ENCODE measurements around the gene GBGT1. TPM values are rescaled to one million over a fixed set of nuclear protein-coding genes. Genes with fewer than 3 reads are reported as not detected.

The GBGT1 gene
- total and polyA plus RNA-seq, 9 donors: 3.9 to 43.3 (median 20.8) TPM

DNA sequence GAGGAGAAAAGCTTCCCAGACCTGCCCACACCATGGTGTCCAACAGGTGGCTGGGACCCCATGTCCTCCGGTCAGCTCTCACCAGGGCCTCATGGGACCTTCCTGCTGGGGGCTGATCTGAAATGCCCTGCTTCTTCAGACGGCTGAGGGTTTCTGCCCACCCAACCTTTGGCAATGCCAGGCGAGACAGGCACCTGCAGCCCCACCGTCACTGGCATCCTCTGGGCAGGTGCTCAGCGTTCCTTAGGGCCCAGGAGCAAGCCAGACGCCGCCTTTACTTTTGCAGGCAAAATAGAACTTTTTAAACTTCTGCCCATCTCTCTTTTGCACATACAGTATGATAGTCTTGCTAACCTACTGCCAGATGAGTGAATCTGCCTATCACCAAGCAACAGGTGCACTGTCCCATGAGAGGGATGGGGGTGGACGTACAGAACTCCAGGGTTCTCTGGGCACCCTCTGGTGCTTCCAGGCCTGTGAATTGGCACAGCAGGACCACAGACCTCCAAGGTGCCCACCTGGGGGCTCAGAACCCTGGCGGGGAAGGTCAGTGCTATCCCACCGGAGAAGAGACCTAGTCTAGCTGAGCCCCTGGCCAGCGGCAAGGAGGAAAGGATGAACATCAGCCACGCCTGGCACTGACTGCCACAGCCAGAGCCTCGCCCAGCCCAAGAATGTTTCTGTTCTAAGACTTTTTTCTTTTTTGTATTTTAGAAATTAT, 37.9 kb upstream of the GBGT1 start:
- H3K36me3 ChIP-seq: no peaks in the 10 kb centered on the region
- no peak overlapping the region for H3K4me3 ChIP-seq
- intact Hi-C loops (cut with DNase I): no loop called here
- H3K27ac ChIP-seq: no peak overlapping the region
- no peaks in the 10 kb centered on the region for H3K9me3 ChIP-seq
- no peaks in the 10 kb centered on the region for H3K27me3 ChIP-seq
- no peaks in the 10 kb centered on the region for H3K4me1 ChIP-seq (ENCODE audit: insufficient read depth)
- 77 to 83% (median 81%) methylated on average over 13 of the region's 13 CpGs for WGBS, 3 donors
- DNase-seq: no peak
- TF ChIP-seq POLR2A (IDR thresholded peaks at IDR 0.05): no peak
- TF ChIP-seq EP300 (IDR thresholded peaks at IDR 0.05): no peak
- TF ChIP-seq, protein P1, sequence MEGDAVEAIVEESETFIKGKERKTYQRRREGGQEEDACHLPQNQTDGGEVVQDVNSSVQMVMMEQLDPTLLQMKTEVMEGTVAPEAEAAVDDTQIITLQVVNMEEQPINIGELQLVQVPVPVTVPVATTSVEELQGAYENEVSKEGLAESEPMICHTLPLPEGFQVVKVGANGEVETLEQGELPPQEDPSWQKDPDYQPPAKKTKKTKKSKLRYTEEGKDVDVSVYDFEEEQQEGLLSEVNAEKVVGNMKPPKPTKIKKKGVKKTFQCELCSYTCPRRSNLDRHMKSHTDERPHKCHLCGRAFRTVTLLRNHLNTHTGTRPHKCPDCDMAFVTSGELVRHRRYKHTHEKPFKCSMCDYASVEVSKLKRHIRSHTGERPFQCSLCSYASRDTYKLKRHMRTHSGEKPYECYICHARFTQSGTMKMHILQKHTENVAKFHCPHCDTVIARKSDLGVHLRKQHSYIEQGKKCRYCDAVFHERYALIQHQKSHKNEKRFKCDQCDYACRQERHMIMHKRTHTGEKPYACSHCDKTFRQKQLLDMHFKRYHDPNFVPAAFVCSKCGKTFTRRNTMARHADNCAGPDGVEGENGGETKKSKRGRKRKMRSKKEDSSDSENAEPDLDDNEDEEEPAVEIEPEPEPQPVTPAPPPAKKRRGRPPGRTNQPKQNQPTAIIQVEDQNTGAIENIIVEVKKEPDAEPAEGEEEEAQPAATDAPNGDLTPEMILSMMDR (IDR thresholded peaks at IDR 0.05): no peak

GRCh38 chr9:133200631-133201030, 36.9 kb upstream of the GBGT1 start:
- WGBS, 3 donors: 85 to 91% (median 86%) methylated on average over 17 of the region's 17 CpGs
- H3K9me3 ChIP-seq: no peaks in the 10 kb centered on the region
- intact Hi-C loops (cut with DNase I): no loop called here
- no peak for DNase-seq
- H3K4me3 ChIP-seq: no peak overlapping the region
- no peaks in the 10 kb centered on the region for H3K36me3 ChIP-seq
- no peak overlapping the region for H3K27ac ChIP-seq
- TF ChIP-seq, protein P1 (IDR thresholded peaks at IDR 0.05): no peak
- TF ChIP-seq POLR2A (IDR thresholded peaks at IDR 0.05): no peak
- no peak for TF ChIP-seq EP300 (IDR thresholded peaks at IDR 0.05)
- no peaks in the 10 kb centered on the region for H3K4me1 ChIP-seq (ENCODE audit: insufficient read depth)
- H3K27me3 ChIP-seq: no peaks in the 10 kb centered on the region

- no peaks in the 10 kb centered on the region for H3K36me3 ChIP-seq
- peak in 4 of 5 donors; percentile 45 to 79 (median 54) for DNase-seq
- no peaks in the 10 kb centered on the region for H3K4me1 ChIP-seq (ENCODE audit: insufficient read depth)
- peak overlapping the region; percentile 34 to 41 for H3K27ac ChIP-seq
- H3K27me3 ChIP-seq: no peaks in the 10 kb centered on the region
- TF ChIP-seq, protein P1 (IDR thresholded peaks at IDR 0.05): no peak
- no peak for TF ChIP-seq EP300 (IDR thresholded peaks at IDR 0.05)
- TF ChIP-seq POLR2A (IDR thresholded peaks at IDR 0.05): no peak
- no peaks in the 10 kb centered on the region for H3K9me3 ChIP-seq
- intact Hi-C loops (cut with DNase I): no loop called here
- H3K4me3 ChIP-seq: peak overlapping the region; percentile 23
- 37 to 58% (median 41%) methylated on average over 44 of the region's 44 CpGs for WGBS, 3 donors
Measured at GRCh38 chr9:133199648-133200321, 36.1 kb upstream of the GBGT1 start.

- Histone ChIP-seq H3K27ac (no peak overlapping the region), H3K27me3 (no peaks in the 10 kb centered on the region), H3K4me3 (no peak overlapping the region), H3K9me3 (no peaks in the 10 kb centered on the region), H3K36me3 (no peaks in the 10 kb centered on the region), H3K4me1 (ENCODE audit: insufficient read depth) (no peaks in the 10 kb centered on the region)
- intact Hi-C loops (cut with DNase I): no loop called here
- no peak for DNase-seq
- no peak for TF ChIP-seq EP300 (IDR thresholded peaks at IDR 0.05)
- TF ChIP-seq, protein P1 (IDR thresholded peaks at IDR 0.05): no peak
- TF ChIP-seq POLR2A (IDR thresholded peaks at IDR 0.05): no peak
Measured at GRCh38 chr9:133195029-133195428, 31.3 kb upstream of the GBGT1 start.
